ENCODE results near the gene TRAM2.

TRAM2 gene, protein sequence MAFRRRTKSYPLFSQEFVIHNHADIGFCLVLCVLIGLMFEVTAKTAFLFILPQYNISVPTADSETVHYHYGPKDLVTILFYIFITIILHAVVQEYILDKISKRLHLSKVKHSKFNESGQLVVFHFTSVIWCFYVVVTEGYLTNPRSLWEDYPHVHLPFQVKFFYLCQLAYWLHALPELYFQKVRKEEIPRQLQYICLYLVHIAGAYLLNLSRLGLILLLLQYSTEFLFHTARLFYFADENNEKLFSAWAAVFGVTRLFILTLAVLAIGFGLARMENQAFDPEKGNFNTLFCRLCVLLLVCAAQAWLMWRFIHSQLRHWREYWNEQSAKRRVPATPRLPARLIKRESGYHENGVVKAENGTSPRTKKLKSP

DNA sequence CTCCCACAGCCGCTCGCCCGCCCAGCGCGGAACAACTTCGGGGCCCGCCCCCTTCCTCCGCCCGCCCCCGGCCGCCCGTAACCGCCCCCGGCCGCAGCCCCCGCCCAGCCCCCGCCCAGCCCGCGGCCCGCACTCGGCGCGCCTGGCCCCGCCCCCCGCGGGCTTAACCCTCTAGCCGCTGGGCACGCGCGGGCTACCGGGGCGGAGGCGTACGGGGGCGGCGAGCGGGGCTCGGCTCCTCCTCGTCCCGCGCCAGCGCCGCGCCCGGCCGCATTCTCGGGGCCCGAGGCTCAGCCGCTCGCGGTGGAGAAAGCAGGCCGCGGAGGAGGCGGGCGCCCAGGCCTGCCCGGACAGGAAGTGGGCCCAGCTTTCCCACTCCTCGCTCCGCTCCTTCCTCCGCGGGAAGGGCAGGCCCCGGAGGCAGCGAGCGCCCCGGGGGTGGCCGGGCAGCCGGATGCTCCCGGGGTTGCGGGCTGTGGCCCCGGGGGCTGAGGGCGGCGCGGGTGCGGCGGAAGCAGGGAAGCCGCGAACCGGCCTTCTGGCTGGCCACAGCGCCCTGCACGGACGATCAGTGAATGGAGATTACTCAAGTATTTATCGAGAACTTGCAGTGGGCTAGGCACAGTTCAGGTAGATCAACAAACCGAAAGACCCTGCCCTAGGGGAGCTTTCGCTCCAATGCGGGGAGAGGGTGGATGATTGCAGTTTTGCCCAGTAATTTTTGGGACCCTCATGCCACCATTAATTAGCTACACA is at the start of gene TRAM2:
Gene TRAM2 (minus strand): TSS at position 39 of the 756 bp plus-strand sequence. CDS start 145 bp downstream, outside the sequence.
- DNase-seq, result peak in 53 of 58 donors; percentile 16 to 89 (median 73)

DNA sequence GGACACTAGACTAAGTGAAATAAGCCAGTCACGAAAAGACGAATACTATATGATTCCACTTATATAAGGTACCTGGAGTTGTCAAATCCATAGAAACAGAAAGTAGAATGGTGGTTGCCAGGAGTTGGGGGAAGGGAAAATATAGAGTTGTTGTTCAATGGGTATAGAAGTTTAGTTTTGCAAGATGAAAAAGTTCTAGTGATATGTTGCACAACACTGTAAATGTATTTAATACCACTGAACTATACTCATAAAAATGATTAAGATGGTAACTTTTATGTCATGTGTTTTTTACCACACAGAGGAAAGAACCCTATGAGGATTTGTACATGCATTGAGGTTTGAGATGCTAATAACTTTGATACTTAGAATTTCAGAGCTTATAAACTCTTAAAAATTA is 46.0 kb upstream of the TRAM2 start:
- no peak for DNase-seq

DNA sequence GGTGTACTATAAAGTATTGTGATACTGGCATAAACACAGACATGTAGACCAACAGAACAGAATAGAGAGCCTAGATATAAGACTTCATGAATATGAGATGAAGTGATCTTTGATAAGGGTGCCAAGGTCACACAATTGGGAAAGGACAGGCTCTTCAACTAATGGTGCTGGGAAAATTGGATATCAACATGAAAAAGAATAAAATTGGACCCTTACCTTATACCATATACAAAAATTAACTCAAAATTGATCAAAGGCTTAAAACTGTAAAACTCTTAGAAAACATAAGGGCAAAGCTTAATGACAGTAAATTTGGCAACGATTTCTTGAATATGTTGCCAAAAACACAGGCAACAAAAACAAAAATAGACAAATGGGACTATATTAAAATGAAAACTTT is 44.8 kb upstream of the TRAM2 start:
- no peak for DNase-seq

DNA sequence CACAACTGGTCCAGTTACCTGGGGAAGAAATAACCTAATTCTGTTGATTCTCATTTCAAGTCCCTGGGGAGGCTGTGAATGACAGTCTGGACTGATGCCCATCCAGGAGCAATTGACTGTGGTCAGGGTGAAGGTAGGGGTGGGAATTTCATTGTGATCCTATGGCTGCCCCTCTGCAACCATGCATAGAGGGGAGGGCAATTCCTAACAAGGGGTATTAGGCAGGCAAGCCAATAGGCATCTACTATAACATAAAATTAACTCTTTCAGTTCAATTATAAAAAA is 44.0 kb upstream of the TRAM2 start:
- DNase-seq, result no peak

DNA sequence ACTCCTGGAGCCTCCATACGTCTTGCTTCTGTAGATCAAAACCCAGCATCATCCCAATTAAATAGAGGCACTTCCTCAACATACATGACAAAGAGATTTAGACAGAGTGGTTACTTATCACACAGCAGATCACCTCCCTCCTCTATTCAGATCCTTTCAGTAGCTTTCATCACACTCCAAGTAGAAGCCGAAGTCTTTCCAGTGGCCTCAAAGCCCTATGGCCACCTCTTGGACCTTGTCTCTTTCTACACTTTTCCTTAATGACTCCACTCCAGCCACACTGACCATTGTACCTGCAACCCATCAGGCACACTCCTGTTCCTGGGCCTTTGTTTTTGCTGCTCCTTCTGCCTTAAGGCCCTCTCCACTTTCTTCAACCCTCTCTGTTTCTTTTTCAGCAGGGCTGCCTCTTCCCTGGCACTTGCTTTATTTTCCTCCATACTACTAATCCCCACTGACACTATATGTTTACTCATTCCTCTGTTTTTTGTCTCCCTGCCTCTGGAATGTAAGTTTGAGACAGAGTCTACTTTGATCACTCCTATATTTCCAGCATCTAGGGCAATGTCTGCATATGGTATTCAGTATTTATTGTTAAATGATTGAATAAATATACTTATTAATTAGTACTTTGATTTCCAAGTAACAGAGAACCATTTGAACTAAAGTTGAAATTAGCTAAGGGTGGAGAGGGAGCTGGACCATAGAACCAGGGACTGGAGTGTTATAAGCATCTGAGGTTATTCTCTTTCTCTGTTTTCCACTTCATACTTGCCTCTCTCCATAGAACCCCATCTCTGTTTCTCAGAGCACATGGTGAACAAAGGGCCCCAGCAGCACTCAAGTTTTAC is 43.4 kb upstream of the TRAM2 start:
- DNase-seq, result no peak

DNA sequence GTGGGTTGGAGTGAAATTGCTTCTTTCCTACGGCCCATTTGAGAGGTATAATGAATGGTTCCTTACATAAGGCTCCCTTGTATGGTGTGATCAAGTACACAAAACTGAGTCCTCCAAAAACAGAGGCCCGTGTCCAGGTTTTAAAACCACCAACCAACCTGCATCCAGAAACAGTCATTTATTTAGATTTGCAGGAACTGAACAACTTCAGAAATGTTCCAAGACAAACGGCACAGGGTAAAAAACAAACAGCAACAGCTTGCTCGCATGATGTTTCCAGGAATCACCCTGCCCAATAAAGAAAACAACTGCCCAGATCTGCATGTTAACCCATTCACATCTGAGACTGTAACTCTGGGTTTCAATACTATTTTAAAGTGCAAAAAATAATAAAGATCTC is 40.2 kb upstream of the TRAM2 start:
- no peak for DNase-seq

DNA sequence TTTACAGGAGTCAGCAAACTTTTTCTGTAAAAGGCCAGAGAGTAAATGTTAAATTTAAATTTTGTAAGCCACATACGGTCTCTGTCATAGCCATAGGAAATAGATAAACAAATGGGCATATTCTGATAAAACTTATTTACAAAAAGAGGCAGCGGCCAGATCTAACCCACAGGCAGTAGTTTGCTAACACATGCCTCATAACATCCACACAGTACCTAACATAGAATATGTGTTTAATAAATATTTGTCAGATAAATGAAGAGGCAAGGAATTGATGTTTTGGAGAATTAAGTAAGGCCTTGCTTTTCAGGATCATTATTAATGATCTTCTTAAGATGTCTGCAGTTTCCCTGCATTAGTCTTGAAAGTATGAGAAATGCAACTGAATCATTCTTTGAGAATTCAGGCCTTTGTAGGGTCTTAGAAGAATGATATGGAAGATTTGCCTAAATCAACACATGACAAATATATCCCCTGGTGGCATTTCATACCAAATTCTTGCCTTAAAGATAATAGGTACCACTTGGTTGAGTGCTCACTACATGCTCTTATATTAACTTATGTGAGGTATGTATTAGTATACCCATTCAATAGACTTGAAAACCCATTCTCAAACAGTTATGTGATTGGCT is 39.3 kb upstream of the TRAM2 start:
- DNase-seq, result no peak

DNA sequence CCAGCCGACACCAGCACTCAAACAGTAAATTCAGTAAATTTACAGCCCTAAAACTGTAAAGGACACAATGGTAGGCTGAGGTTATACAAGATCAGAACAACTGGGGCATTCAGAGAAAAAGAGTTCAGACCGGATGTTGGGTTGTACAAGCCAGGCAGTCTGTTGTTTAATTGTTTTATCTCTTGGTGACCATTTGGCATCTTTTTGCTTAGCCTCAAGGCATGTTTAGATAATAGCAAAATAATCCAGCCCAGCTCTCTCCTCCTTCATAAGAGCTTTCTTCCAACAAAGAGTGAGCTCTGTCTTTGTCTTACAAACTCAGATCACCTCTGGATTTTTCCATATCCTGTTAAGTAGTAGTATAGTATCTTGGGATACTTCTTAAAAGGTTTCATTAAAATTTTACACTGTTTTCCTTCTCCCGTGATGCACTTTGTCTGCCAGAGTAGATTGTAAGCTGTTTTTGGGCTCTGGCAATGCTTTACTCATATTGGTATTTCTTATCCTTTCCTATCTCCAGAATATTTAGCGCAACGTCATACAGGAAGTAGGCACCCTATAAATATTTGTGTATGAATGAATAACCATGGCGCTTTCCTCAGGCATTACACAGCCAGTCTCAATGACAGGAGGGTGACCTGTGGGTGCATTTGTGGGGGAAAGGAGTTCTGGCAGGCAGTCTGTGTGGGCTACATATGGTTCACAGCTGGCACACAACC is 35.6 kb upstream of the TRAM2 start:
- no peak for DNase-seq

DNA sequence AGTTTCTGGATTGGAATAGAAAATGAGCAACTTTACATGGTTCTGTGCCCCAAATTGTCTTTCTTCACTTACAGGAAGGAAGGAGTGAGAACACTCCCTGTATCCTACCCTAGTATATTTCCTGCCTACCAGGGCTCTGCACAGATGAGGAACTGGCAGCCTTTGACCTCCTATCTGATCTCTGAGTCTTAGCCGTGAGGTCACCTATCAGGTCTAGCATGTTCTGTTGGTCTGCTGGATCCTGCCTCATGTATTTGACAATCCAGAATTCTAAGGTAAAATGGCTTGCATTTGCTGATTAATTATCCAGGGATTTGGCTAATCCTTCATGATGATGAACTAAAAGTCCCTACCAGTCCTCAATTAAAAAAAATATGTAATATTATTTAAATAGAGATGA is 35.0 kb upstream of the TRAM2 start:
- DNase-seq, result no peak

DNA sequence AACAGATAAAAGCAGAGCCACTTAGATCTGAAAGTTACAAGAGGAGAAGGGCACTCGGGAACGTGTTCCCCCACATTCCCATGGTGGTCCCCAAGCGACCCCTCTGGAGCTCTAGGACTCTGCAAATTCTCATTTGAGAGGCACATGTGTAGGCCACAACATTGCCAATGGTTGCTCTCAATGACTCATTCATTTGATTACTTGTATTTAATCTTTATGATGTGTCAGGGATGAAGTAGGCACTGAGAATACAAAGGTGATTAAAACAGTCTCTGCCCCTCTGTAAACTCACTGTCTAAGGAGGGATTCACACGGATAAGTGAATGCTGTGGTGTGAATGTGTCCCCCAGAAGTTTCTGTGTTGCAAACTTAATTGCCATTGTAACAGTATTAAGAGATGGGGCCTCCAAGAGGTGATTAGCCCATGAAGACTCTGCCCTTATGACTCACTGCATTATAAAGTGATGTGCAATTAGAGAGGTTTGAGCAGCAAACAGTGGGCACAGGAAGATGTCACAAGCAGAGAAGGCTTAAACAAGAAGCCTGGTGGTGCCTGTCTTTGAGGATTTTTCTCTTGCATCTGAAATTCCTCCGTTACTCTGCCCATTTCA is 34.0 kb upstream of the TRAM2 start:
- DNase-seq, result no peak

DNA sequence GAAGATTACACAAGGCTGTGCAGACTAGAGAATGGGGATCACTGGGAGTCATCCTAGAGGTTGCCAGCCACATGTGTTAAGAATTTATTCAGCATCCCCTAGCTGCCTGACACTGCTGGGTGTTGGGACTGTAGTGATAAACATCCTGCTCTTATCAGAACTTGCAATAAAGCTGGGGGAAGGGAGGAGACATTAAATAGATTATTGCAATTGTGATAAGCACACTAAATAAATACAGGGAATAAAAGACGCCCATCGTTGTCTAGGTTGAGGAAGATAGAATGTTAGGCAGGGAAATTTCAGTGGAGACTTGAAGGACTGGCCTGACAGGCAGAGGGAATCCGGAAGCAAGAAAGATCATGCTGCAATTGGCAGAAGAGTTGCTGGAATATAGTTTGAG is 33.2 kb upstream of the TRAM2 start:
- no peak for DNase-seq

DNA sequence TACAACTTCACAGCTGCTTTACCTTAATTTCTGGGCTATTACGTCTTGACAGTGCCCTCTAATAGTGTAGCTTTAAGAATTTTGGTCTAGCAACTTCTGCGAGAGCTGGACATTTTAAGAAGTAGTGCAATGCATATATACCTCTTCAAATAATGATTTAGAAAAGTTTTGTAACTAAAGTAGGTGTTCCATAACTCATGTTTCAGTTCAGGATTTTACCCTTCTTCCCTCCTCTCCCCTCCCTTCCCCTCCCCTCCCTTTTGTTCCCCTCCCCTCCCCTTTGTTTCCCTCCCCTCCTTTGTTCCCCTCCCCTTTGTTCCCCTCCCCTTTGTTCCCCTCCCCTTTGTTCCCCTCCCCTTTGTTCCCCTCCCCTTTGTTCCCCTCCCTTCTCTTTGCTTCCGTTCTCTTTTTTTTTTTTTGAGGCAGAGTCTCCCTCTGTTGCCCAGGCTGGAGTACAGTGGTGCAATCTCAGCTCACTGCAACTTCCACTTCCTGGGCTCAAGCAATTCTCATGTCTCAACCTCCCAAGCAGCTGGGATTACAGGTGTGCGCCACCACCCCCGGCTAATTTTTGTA is 28.8 kb upstream of the TRAM2 start:
- DNase-seq, result no peak

DNA sequence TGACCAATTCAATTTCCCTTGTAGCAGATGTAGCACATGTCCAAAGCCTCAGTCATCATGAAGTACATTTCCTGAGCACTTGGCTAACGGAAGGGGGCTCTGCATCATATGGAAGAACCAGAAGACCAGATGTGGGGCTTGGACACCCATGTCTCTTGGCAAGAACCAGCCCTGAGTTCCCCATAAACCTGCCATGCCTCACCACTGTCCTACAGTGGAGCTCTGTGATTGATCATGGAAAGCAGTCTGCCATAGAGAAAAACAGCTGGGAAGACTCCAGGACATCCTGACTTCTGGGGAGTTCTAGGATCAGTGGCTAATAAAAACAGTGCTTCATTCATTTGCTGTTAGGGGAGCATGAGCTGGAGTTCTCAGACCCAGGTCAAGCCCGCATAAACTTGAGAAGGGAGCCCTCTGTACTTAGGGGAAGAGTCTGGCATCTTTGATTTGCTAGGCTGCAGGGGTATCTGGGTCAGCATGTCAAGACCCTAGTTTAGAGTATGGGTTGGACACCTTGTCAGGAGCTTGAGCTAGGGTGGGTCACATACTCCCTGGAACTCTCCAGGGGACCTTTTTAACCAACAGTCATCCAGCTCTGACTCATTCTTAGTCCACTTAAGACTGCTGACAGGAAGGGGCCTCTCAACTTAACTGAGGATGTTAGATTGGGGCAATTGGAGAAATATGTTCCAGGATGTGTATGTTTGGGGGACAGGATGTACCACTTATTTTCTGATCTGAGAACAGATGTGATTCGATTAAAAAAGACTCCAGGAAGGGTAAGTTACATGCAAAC is 26.3 kb upstream of the TRAM2 start:
- no peak for DNase-seq

DNA sequence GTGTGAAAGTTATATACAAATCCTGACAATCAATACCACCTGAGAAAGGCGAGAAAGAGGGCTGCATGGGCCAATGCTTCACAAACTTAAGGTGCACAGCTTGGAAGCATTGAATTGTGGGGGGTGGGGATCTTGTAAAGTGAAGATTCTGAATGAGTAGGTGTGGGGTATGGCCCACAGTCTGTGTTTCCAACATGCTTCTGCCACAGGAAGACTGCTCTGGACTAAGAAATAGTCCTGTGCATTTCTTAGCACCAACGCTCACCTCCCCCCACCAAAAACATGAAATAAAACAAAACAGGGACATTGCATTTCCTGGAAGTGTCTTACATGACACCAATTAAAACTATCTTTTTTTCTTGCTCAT is 21.9 kb upstream of the TRAM2 start:
- DNase-seq, result no peak

DNA sequence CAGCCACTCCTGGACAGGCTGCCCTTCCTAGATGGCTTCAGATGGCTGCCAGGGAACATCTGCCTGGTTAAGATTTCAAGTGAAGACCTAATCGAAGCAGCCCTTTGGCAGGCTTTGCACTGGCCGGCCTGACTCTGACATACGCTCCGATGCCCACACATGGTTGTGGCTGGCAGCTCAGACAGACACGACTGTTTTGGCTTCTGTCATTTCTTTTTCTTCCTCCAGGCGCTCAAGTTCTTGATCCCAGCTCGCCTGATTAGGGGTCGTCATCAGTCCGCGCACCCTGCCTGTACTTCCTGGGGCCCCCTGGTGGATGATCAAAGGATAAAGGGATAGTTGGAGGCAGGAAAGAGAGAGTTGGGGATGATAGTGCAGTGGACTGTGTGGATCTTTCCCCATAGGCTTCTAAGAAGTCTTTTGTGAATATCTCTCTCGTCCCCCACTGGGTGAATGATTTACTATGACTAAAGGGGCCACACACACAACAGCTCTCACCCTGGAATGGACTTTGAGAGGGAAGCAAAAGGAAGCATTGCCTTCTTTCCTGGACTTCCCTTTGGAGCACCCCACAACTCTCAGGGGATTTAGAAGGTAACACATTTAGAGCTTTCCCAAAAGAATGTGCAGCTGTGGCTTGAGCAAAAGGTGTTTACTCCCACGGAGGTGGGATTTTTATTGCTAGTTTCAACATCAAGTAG is 21.4 kb upstream of the TRAM2 start:
- peak in 39 of 58 donors; percentile 5 to 53 (median 26) for DNase-seq

DNA sequence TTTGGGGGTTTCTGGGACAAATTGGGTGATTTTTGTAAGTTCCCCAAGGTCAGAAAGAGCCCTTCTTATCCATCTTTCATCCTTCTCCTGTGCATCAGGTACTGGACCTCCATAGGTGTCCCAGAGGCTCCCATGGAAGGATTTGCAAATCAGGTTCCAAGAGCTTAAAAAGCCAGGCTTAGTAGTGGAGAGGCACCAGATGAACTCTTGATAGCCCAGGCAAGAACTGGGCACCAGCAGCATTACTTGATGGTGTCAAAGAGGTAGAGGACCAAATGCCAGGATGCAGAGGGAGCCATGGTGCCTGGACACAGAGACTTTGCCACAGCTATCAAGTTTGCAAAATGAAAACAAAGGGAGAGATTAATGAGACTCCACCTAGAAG is 20.9 kb upstream of the TRAM2 start:
- no peak for DNase-seq

DNA sequence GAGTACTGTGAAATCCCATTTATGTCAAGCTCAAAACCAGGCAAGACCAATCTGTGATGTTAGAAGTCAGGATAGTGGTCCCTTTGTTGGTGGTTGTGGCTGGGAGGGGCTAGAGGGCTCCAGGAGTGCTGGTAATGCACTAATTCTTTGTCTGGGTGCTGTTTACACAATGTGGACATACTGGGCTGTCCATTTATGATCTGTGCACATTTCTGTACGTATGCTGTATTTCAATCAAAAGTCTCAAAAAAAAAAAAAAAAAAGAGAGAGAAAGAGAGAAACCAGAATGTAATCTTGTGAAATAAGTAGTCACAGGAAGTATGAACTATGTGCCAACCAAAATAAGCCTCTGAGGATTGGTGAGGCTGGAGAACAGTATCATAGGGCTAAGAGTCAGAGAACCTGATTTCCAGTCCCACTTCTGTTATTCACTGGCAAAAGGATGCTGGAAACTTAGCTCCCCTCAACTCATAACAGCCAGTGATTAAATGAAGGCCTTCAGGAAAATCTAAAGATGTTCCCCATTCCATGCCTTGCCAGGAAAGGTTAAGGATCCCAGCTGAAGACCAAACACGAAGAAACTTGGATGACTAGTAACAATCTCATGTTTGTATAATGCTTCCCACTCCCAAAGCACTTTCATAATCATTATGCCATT is 19.6 kb upstream of the TRAM2 start:
- peak in 2 of 58 donors; percentile 18 to 36 for DNase-seq

DNA sequence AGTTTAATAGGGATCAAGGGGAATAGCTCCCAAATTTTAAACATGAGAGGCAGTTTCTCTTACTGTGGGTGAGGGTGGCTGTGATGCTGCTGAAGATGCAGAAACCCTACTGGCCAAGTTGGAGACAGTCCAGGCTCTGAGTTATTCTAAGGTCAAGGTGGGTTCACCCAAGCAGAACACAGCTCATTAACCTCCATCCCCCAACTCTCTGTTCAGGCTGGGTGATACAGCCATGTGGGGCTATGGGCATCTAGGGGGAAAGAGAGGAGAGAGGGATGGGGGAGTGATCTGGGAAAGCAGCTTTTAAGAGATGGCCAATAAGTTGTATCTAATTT is 18.9 kb upstream of the TRAM2 start:
- DNase-seq, result no peak
